GM10266 (cell line): ENCODE measurements around the gene PTPRD.

Experiments
- DNase-seq: peaks from one replicate; pipeline ENCODE4 v3.0.0; 2012; ENCODE audit errors: extremely low spot score
- CTCF ChIP-seq: IDR thresholded peaks from 2 replicates; pipeline ENCODE4 v1.5.1; 2012; ENCODE audit warnings: mild to moderate bottlenecking, low read depth; ENCODE audit not compliant: control insufficient read depth, insufficient read depth; ENCODE audit errors: missing control alignments

PTPRD gene

GRCh38 chr9:8883321-8883720 is 1729.5 kb downstream of the PTPRD start:
- DNase-seq, result no peak
- no peak for TF ChIP-seq CTCF

DNA sequence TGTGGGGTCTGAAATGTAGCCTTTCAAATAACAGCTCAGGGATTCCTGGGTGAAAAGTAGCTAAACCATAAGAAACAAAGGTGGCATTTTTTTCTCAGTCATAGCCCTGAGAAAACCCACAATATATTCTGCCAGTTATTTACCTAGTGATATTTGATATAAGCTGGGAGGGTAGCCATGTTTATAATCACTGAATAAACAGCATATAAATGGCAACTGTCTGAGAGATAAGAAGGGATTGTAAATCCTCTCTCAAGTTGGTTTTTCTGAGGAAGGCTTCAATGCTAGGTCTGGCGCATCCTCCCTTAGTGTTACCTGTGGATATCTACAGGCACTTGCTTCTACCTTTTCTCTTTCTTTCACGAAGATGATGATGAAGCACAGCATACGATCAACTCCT is 1732.7 kb downstream of the PTPRD start:
- no peak for TF ChIP-seq CTCF

DNA sequence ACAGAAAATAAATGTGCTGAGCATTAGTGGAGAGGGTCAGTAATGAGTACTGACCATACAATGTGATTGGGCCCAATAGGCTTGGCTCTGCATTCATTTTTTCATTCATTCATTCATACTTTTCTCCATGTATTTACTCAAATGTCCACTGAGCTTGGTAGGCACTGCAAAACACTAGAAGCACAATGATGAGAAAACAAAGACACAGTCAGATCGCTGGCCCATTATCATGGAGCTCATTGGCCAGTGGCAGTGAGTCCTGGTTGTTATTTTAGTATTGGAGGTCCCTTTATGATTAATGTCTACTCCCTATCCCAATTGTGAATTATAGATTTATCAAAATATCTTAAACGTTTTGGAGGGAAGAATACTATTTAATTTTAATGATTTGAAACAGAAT is 1733.5 kb downstream of the PTPRD start:
- no peak for DNase-seq
- TF ChIP-seq CTCF, result no peak

More for the DNA sequence above, 1732.7 kb downstream of the PTPRD start:
- DNase-seq, result no peak

DNA sequence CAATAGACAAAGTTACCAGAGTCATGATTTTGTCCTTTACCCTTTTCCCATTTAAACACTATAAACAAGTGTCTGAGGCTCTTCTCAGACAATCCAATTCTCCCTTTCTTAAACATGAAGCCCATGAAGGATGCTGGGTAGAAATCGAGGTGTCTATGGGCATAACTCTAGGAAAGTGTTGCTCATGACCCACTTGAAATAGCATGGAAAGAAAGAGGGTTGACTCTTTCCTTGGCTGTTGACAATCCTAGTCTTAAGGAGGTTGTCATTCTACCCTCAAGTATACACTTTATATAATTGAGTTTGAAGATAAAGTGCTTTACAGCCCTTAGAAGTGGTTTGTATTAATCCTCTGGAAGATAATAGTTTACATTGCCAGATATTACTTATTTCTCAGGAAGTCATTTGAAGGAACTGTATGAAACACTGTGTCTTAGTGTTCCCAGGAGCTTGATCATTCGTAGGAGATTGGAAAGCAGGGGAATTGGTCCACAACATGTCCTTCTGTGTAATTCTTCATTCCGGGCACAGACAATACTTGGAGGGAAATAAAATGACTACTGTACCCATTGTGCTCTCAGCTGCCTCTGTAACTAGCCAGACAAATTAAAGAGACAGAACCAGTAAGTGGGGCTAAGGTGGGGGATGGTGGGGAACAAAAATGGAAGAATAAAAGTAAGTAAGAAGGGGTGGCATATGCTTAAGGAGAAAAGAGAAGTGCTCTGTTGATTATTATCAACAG is 1734.9 kb downstream of the PTPRD start:
- TF ChIP-seq CTCF, result no peak
- no peak for DNase-seq

DNA sequence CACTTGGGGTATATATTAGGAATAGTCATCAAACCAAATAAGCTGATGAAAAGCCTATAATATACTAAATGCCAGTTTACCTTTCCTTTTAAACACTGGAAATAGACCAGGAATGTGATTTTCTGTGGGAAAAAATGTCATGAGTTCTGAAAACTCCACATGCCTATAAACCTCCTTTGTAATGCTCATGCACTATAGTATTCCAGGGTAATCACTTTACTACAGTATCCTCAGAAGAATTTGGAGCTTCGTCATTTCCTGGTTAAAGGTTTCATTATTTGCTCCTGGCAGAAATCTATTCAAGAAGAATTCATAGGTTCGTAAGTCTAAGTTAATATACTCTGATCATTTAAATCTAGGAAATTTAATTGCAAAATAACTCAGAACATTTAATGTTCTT is 1736.5 kb downstream of the PTPRD start:
- no peak for DNase-seq
- no peak for TF ChIP-seq CTCF

- no peak for TF ChIP-seq CTCF
- no peak for DNase-seq
Measured at GRCh38 chr9:8874482-8874881, 1738.3 kb downstream of the PTPRD start.

- no peak for DNase-seq
- TF ChIP-seq CTCF, result no peak
Measured at GRCh38 chr9:8872802-8873201, 1740.0 kb downstream of the PTPRD start.
